GM23248 (cell line): Measurements from ENCODE around the gene NBEA.

Source experiments
- EZH2 ChIP-seq: fragments of 200-600 bp; sonication (generic); IDR thresholded peaks from 2 replicates; pipeline ENCODE4 v1.6.1; 2018; ENCODE audit warnings: antibody characterized with exemption, mild to moderate bottlenecking; ENCODE audit not compliant: insufficient read depth, poor library complexity, severe bottlenecking
- EZH2phosphoT487 ChIP-seq: fragments of 200-600 bp; sonication (generic); IDR thresholded peaks from 2 replicates; pipeline ENCODE4 v1.6.1; 2018; ENCODE audit warnings: antibody characterized with exemption, moderate library complexity, mild to moderate bottlenecking, low read depth; ENCODE audit not compliant: insufficient read depth

GRCh38 chr13:35472323-35472881 is 530.3 kb downstream of the NBEA start:
- no peak for TF ChIP-seq EZH2
- TF ChIP-seq EZH2phosphoT487 = no peak
